ENCODE measurements around the gene TTC34.

DNA sequence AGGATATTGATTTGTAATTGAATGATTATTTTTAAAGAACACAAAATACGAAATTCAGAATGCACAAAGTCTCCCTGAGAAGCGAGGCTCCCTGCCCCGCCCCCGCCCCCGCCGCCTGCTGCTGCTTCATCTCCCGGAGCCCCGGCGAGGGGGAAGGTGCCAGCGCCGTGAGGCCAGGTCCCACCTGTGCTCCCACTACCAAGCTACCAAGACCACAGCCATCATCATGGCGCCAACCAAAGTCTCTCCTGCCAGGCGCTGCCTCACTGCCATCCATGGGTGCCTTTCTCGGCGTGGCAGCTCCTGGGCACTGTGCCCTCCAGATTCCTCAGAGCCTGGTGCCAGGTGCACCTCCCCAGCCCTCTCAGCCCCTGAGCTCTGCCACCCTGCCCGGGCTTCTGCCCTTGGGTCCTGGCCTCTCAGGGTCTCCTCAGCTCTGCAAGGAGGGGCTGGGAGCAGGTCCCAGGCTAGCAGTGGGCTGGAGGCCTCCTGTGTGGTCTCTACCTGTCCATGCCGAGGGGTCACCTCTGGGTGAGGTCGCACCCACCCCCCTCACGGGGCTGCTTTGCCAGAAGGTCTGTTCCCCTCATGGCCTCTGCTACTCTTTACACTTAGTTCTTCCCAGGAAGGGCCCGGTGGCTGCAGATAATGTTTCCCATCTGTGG, 29.4 kb upstream of the TTC34 start:
- TF ChIP-seq, protein P1, sequence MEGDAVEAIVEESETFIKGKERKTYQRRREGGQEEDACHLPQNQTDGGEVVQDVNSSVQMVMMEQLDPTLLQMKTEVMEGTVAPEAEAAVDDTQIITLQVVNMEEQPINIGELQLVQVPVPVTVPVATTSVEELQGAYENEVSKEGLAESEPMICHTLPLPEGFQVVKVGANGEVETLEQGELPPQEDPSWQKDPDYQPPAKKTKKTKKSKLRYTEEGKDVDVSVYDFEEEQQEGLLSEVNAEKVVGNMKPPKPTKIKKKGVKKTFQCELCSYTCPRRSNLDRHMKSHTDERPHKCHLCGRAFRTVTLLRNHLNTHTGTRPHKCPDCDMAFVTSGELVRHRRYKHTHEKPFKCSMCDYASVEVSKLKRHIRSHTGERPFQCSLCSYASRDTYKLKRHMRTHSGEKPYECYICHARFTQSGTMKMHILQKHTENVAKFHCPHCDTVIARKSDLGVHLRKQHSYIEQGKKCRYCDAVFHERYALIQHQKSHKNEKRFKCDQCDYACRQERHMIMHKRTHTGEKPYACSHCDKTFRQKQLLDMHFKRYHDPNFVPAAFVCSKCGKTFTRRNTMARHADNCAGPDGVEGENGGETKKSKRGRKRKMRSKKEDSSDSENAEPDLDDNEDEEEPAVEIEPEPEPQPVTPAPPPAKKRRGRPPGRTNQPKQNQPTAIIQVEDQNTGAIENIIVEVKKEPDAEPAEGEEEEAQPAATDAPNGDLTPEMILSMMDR (IDR thresholded peaks at IDR 0.05) = no peak
- TF ChIP-seq EZH2phosphoT487 (IDR thresholded peaks at IDR 0.05) = no peak

Measured in neural progenitor cell (in vitro differentiated cells).